A549 (cell line): ENCODE results near the gene GRK3. TPM values are rescaled to one million over a fixed set of nuclear protein-coding genes. Genes with fewer than 3 reads are reported as not detected.

Experiments used
- ATAC-seq, 2 experiments: fragments of 200-7000 bp in 1 of 2; fragments of >200 bp in 1 of 2; cut with Nextera tagmentation in 1 of 2; cut with Tn5 transposase in 1 of 2; 3 replicates each; pipeline versions ENCODE4 v1.8.0 to v1.9.1; 2018 to 2020; ENCODE audit warnings: mild to moderate bottlenecking in 1 of 2, moderate library complexity in 1 of 2
- CTCF ChIA-PET: fragments of 300-600 bp; sonication (Branson Sonifier 250); formaldehyde crosslinking; extraction: SDS; loops from one replicate; lab custom pipeline; 2021; ENCODE audit warnings: antibody characterized with exemption, inconsistent platforms; lab: Yijun Ruan, JAX
- POLR2A ChIA-PET: fragments of 350-600 bp; formaldehyde crosslinking; extraction: SDS; loops from one replicate; lab custom pipeline; 2021; ENCODE audit warnings: antibody characterized with exemption, inconsistent platforms; lab: Yijun Ruan, JAX
- DNase-seq, 2 experiments: peaks; one replicate each; pipeline versions ENCODE4 v3.0.0 to v3.0.0-alpha.2; 2011 to 2016; ENCODE audit warnings: low read depth in 1 of 2, low spot score in 1 of 2
- FAIRE-seq: peaks from 2 replicates; lab custom pipeline; 2011; peaks lifted over from hg19 to GRCh38; lab: Jason Lieb, UNC
- H3K27ac ChIP-seq, 2 experiments: fragments of >200 bp; sonication (Bioruptor Twin); formaldehyde crosslinking; 3 replicates each; pipeline ENCODE4 v1.5.1; 2016 to 2017
- H3K4me1 ChIP-seq: fragments of >200 bp; sonication (Bioruptor Twin); formaldehyde crosslinking; 3 replicates; pipeline ENCODE4 v1.6.1; 2016
- H3K4me2 ChIP-seq: fragments of >200 bp; sonication (Bioruptor Twin); formaldehyde crosslinking; 3 replicates; pipeline ENCODE4 v1.6.1; 2016
- H3K4me3 ChIP-seq: fragments of >200 bp; sonication (Bioruptor Twin); formaldehyde crosslinking; 3 replicates; pipeline ENCODE4 v1.5.1; 2016
- H3K9me3 ChIP-seq: fragments of >200 bp; sonication (Bioruptor Twin); formaldehyde crosslinking; 3 replicates; pipeline ENCODE4 v1.6.1; 2016
- ATOH8 ChIP-seq: fragments of 250-450 bp; sonication (Bioruptor Pico); IDR thresholded peaks from 2 replicates; pipeline ENCODE4 v1.5.0; 2020; ENCODE audit warnings: low read depth, mild to moderate bottlenecking, moderate library complexity
- BCL3 ChIP-seq: fragments of >200 bp; sonication (Bioruptor Twin); formaldehyde crosslinking; IDR thresholded peaks from 3 replicates; pipeline ENCODE4 v1.6.1; 2016
- BHLHE40 ChIP-seq: IDR thresholded peaks from 2 replicates; pipeline ENCODE4 v1.6.1; 2012; ENCODE audit warnings: low read depth, low read length, inconsistent platforms
- CBX8 ChIP-seq: fragments of 200-600 bp; sonication (generic); IDR thresholded peaks from 2 replicates; pipeline ENCODE4 v1.6.1; 2016
- CHD4 ChIP-seq: fragments of 200-600 bp; sonication (generic); IDR thresholded peaks from 2 replicates; pipeline ENCODE4 v1.6.1; 2016; ENCODE audit warnings: antibody characterized with exemption, mild to moderate bottlenecking, borderline replicate concordance
- EHF ChIP-seq: fragments of 250-450 bp; sonication (Bioruptor Pico); IDR thresholded peaks from 2 replicates; pipeline ENCODE4 v1.5.0; 2020; ENCODE audit warnings: mild to moderate bottlenecking
- EHMT2 ChIP-seq: fragments of 200-600 bp; sonication (generic); IDR thresholded peaks from 2 replicates; pipeline ENCODE4 v1.6.1; 2016; ENCODE audit warnings: antibody characterized with exemption, low read depth, mild to moderate bottlenecking, moderate library complexity
- ESRRA ChIP-seq: fragments of 150-350 bp; IDR thresholded peaks from 2 replicates; pipeline ENCODE4 v1.6.1; 2014; ENCODE audit warnings: mild to moderate bottlenecking, low read length, borderline replicate concordance
- HMGXB4 ChIP-seq: fragments of 250-450 bp; sonication (Bioruptor Pico); IDR thresholded peaks from 2 replicates; pipeline ENCODE4 v1.5.0; 2021; ENCODE audit warnings: mild to moderate bottlenecking, moderate library complexity, borderline replicate concordance
- HOXB13 ChIP-seq: fragments of 250-450 bp; sonication (Bioruptor Pico); IDR thresholded peaks from 2 replicates; pipeline ENCODE4 v1.5.0; 2020; ENCODE audit warnings: low read depth, mild to moderate bottlenecking, moderate library complexity
- JUN ChIP-seq, 2 experiments: fragments of >200 bp; sonication (Bioruptor Twin); formaldehyde crosslinking; IDR thresholded peaks; 2 replicates in 1 of 2; 3 replicates in 1 of 2; pipeline ENCODE4 v1.6.1; 2016 to 2017
- MAZ ChIP-seq: fragments of 150-350 bp; IDR thresholded peaks from 2 replicates; pipeline ENCODE4 v1.6.1; 2014; ENCODE audit warnings: antibody characterized with exemption, low read depth, low read length, borderline replicate concordance
- PBX3 ChIP-seq: IDR thresholded peaks from 2 replicates; pipeline ENCODE4 v1.6.1; 2012
- PHF8 ChIP-seq: fragments of 200-600 bp; sonication (generic); IDR thresholded peaks from 2 replicates; pipeline ENCODE4 v1.6.1; 2016; ENCODE audit warnings: low read depth, mild to moderate bottlenecking, antibody characterized with exemption, moderate library complexity, borderline replicate concordance
- POLR2AphosphoS2 ChIP-seq: conservative IDR thresholded peaks from 2 replicates; pipeline ENCODE4 v1.6.1; 2012; ENCODE audit warnings: low read length, improper control_type of control experiment, inconsistent platforms
- RAD21 ChIP-seq, 2 experiments: fragments of >200 bp in 1 of 2; sonication (Bioruptor Twin) in 1 of 2; formaldehyde crosslinking in 1 of 2; IDR thresholded peaks in 1 of 2; conservative IDR thresholded peaks in 1 of 2; 2 replicates in 1 of 2; 3 replicates in 1 of 2; pipeline ENCODE4 v1.6.1; 2012 to 2018; ENCODE audit warnings: inconsistent platforms in 1 of 2
- SREBF2 ChIP-seq: fragments of 450-650 bp; IDR thresholded peaks from 2 replicates; pipeline ENCODE4 v1.6.1; 2014; ENCODE audit warnings: mild to moderate bottlenecking, moderate library complexity
- TP53 ChIP-seq: fragments of 250-450 bp; sonication (Bioruptor Pico); IDR thresholded peaks from 2 replicates; pipeline ENCODE4 v1.5.0; 2021; ENCODE audit warnings: mild to moderate bottlenecking, moderate library complexity
- ZNF302 ChIP-seq: fragments of 250-450 bp; sonication (Bioruptor Pico); IDR thresholded peaks from 2 replicates; pipeline ENCODE4 v1.9.0; 2021; ENCODE audit warnings: inconsistent platforms, mild to moderate bottlenecking, moderate library complexity
- WGBS: methylation state at CpG from one replicate; pipeline ENCODE4 v1.1.6; 2017; ENCODE audit errors: missing lambda C conversion rate; 5-methylcytosine and 5-hydroxymethylcytosine counted together
- polyA plus RNA-seq, 4 experiments: library from polyadenylated mRNA; depleted of rRNA in 3 of 4; stranded (reverse); fragments of >200 nt; fragmentation: RNase III in 1 of 4; extraction: RNeasy Plus Mini Kit Qiagen cat#74134 plus additional on column Dnase treatment in 1 of 4; gene quantifications; 2 replicates in 3 of 4; 3 replicates in 1 of 4; pipeline ENCODE4 v1.2.3, GENCODE V29; 2011 to 2017

Gene GRK3
- polyA plus RNA-seq, 2 of the 4 experiments (the other 2 are of a cell fraction): 3.9 to 6.5 TPM

- CTCF ChIA-PET: interaction anchor here (1.0 to 3.4 kb wide), 3 partner anchors 37 to 249 kb away, joined by 3 to 10 read pairs (median 3); no protein-coding TSS in a partner anchor
- ATAC-seq: no peak
- WGBS: 88% methylated on average over 6 of the region's 6 CpGs
Observed at GRCh38 chr22:25711491-25711890, 147.0 kb downstream of the GRK3 start.

GRCh38 chr22:25712661-25713400 is 148.4 kb downstream of the GRK3 start:
- DNase-seq (no peak), FAIRE-seq (no peak), ATAC-seq (no peak)
- WGBS: 82% methylated on average over 7 of the region's 7 CpGs
- Histone ChIP-seq H3K9me3 (no peaks in the 10 kb centered on the region), H3K4me3 (no peak overlapping the region), H3K4me1 (no peaks in the 10 kb centered on the region), H3K4me2 (no peak overlapping the region), H3K27ac (no peak overlapping the region)
- TF ChIP-seq JUN (IDR thresholded peaks at IDR 0.05) (no peak), CHD4 (no peak), ZNF302 (CRISPR knock-in tag) (no peak), BHLHE40 (no peak), ESRRA (no peak), SREBF2 (no peak), EHMT2 (no peak), HMGXB4 (CRISPR knock-in tag) (no peak)
- ChIA-PET CTCF (interaction anchor here (1.0 to 3.4 kb wide), 4 partner anchors 10 to 250 kb away, joined by 3 to 10 read pairs (median 4); no protein-coding TSS in a partner anchor), POLR2A (no interaction called here)

More at GRCh38 chr22:25711491-25711890, 147.0 kb downstream of the GRK3 start:
- no peaks in the 10 kb centered on the region for H3K9me3 ChIP-seq
- DNase-seq: no peak
- H3K4me1 ChIP-seq: no peaks in the 10 kb centered on the region
- no peak overlapping the region for H3K4me2 ChIP-seq
- TF ChIP-seq MAZ (no peak), EHF (no peak), JUN (IDR thresholded peaks at IDR 0.05) (no peak), CBX8 (no peak), BHLHE40 (no peak), POLR2AphosphoS2 (no peak), ATOH8 (no peak), BCL3 (no peak), RAD21 (conservative IDR thresholded peaks at IDR 0.05 in 1 of 2, IDR thresholded peaks at IDR 0.05 in 1 of 2) (no peak), ESRRA (no peak), HOXB13 (CRISPR knock-in tag) (no peak), EHMT2 (no peak), PHF8 (no peak), PBX3 (no peak), TP53 (CRISPR knock-in tag) (no peak), ZNF302 (CRISPR knock-in tag) (no peak)
- no peak for FAIRE-seq
- no peak overlapping the region for H3K4me3 ChIP-seq
- POLR2A ChIA-PET: no interaction called here
- no peak overlapping the region for H3K27ac ChIP-seq
